Measurements from ENCODE around the gene SCCPDH. TPM values are rescaled to one million over a fixed set of nuclear protein-coding genes. Genes with fewer than 3 reads are reported as not detected.

SCCPDH gene
- total and polyA plus RNA-seq, 2 of the 13 experiments (the other 11 are each of a cell fraction or from before 2014, with no cell fraction given): 36.7 to 62.3 TPM

DNA sequence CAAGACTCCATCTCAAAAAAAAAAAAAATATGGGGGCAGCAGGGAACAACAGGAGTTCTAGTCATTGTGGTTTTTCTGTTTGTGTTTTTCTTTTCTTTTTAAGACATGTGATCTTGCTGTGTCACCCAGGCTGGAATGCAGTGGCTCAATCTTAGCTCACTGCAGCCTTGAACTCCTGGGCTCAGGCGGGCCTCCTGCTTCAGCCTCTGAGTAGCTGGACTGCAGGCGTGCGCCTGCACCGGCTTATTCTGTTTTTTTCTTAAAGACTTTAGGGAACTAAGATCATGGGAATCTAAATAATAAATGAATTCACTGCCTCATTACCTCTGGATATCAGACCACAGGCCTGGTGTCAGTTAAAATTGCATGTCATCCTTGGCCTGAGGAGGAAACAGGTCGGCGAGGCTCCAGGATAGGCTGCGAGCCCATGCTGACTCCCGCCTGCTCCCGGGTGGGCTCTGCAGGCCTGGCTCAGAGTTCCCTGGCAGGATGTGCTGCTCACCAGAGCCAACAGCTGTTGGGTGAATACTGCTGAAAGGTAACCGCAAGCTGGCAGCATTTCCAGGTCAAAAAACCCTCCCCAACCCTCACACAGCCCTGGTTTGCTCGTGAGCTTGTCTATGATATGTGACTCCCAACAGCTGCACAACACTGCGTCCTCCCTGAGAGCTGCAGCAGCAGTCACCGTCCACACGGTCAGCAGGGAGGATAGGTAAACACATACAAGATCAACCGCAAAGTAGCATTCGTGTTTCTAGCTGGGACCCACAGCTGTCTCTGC is 58.1 kb downstream of the SCCPDH start (continued):
- TF ChIP-seq, protein P1, sequence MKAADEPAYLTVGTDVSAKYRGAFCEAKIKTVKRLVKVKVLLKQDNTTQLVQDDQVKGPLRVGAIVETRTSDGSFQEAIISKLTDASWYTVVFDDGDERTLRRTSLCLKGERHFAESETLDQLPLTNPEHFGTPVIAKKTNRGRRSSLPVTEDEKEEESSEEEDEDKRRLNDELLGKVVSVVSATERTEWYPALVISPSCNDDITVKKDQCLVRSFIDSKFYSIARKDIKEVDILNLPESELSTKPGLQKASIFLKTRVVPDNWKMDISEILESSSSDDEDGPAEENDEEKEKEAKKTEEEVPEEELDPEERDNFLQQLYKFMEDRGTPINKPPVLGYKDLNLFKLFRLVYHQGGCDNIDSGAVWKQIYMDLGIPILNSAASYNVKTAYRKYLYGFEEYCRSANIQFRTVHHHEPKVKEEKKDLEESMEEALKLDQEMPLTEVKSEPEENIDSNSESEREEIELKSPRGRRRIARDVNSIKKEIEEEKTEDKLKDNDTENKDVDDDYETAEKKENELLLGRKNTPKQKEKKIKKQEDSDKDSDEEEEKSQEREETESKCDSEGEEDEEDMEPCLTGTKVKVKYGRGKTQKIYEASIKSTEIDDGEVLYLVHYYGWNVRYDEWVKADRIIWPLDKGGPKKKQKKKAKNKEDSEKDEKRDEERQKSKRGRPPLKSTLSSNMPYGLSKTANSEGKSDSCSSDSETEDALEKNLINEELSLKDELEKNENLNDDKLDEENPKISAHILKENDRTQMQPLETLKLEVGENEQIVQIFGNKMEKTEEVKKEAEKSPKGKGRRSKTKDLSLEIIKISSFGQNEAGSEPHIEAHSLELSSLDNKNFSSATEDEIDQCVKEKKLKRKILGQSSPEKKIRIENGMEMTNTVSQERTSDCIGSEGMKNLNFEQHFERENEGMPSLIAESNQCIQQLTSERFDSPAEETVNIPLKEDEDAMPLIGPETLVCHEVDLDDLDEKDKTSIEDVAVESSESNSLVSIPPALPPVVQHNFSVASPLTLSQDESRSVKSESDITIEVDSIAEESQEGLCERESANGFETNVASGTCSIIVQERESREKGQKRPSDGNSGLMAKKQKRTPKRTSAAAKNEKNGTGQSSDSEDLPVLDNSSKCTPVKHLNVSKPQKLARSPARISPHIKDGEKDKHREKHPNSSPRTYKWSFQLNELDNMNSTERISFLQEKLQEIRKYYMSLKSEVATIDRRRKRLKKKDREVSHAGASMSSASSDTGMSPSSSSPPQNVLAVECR (CRISPR knock-in tag; IDR thresholded peaks at IDR 0.05; ENCODE audit: borderline replicate concordance): no peak
- TF ChIP-seq, protein P2, sequence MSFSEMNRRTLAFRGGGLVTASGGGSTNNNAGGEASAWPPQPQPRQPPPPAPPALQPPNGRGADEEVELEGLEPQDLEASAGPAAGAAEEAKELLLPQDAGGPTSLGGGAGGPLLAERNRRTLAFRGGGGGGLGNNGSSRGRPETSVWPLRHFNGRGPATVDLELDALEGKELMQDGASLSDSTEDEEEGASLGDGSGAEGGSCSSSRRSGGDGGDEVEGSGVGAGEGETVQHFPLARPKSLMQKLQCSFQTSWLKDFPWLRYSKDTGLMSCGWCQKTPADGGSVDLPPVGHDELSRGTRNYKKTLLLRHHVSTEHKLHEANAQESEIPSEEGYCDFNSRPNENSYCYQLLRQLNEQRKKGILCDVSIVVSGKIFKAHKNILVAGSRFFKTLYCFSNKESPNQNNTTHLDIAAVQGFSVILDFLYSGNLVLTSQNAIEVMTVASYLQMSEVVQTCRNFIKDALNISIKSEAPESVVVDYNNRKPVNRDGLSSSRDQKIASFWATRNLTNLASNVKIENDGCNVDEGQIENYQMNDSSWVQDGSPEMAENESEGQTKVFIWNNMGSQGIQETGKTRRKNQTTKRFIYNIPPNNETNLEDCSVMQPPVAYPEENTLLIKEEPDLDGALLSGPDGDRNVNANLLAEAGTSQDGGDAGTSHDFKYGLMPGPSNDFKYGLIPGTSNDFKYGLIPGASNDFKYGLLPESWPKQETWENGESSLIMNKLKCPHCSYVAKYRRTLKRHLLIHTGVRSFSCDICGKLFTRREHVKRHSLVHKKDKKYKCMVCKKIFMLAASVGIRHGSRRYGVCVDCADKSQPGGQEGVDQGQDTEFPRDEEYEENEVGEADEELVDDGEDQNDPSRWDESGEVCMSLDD (CRISPR knock-in tag; IDR thresholded peaks at IDR 0.05; ENCODE audit: borderline replicate concordance): no peak
- TF ChIP-seq ZC3H13 (CRISPR knock-in tag; IDR thresholded peaks at IDR 0.05) (no peak), JUN (CRISPR knock-in tag; IDR thresholded peaks at IDR 0.05) (no peak), CC2D1A (CRISPR knock-in tag; IDR thresholded peaks at IDR 0.05) (no peak), XBP1 (CRISPR knock-in tag; IDR thresholded peaks at IDR 0.05) (no peak), ZNF337 (CRISPR knock-in tag; IDR thresholded peaks at IDR 0.05; ENCODE audit: borderline replicate concordance, low read depth) (no peak), ZFX (CRISPR knock-in tag; IDR thresholded peaks at IDR 0.05; ENCODE audit: low read depth) (no peak), FOXO1 (CRISPR knock-in tag; IDR thresholded peaks at IDR 0.05) (no peak), SCMH1 (CRISPR knock-in tag; IDR thresholded peaks at IDR 0.05; ENCODE audit: borderline replicate concordance) (no peak), ZEB1 (IDR thresholded peaks at IDR 0.05; ENCODE audit: insufficient replicate concordance, low read depth) (no peak), SOX5 (CRISPR knock-in tag; IDR thresholded peaks at IDR 0.05; ENCODE audit: borderline replicate concordance) (peak; percentile 42; the same call in 1 of the 2 replicates), NCOA2 (CRISPR knock-in tag; IDR thresholded peaks at IDR 0.05) (peak; percentile 42; the same call in 1 of the 2 replicates), FOSL2 (CRISPR knock-in tag; IDR thresholded peaks at IDR 0.05) (peak; percentile 66), CEBPB (IDR thresholded peaks at IDR 0.05; ENCODE audit: borderline replicate concordance, low read depth, low read length) (0 out of 2 replicates have a peak, but pooled peaks have one; percentile 1), SOX13 (IDR thresholded peaks at IDR 0.05) (no peak), SOX13 (CRISPR knock-in tag; conservative IDR thresholded peaks at IDR 0.05 in 1 of 2, IDR thresholded peaks at IDR 0.05 in 1 of 2) (peak in 1 of 2 experiments; percentile 41; a peak in 1 of 4 replicates)
- TF ChIP-seq, protein P3, sequence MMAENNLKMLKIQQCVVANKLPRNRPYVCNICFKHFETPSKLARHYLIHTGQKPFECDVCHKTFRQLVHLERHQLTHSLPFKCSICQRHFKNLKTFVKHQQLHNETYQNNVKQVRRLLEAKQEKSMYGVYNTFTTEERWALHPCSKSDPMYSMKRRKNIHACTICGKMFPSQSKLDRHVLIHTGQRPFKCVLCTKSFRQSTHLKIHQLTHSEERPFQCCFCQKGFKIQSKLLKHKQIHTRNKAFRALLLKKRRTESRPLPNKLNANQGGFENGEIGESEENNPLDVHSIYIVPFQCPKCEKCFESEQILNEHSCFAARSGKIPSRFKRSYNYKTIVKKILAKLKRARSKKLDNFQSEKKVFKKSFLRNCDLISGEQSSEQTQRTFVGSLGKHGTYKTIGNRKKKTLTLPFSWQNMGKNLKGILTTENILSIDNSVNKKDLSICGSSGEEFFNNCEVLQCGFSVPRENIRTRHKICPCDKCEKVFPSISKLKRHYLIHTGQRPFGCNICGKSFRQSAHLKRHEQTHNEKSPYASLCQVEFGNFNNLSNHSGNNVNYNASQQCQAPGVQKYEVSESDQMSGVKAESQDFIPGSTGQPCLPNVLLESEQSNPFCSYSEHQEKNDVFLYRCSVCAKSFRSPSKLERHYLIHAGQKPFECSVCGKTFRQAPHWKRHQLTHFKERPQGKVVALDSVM (CRISPR knock-in tag; IDR thresholded peaks at IDR 0.05): peak; percentile 91
- TF ChIP-seq, protein P4, sequence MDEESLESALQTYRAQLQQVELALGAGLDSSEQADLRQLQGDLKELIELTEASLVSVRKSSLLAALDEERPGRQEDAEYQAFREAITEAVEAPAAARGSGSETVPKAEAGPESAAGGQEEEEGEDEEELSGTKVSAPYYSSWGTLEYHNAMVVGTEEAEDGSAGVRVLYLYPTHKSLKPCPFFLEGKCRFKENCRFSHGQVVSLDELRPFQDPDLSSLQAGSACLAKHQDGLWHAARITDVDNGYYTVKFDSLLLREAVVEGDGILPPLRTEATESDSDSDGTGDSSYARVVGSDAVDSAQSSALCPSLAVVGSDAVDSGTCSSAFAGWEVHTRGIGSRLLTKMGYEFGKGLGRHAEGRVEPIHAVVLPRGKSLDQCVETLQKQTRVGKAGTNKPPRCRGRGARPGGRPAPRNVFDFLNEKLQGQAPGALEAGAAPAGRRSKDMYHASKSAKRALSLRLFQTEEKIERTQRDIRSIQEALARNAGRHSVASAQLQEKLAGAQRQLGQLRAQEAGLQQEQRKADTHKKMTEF (CRISPR knock-in tag; IDR thresholded peaks at IDR 0.05): peak; percentile 44; the same call in 1 of the 2 replicates

All from HepG2 (cell line).